HUES48 (cell line): Measurements from ENCODE around the gene TMEM256.

Experiments
- H3K27ac ChIP-seq: one replicate; pipeline ENCODE4 v1.7.0; 2013; ENCODE audit warnings: low read depth, low read length, inconsistent platforms
- H3K27me3 ChIP-seq: 2 replicates; pipeline ENCODE4 v1.6.1; 2013; ENCODE audit warnings: mild to moderate bottlenecking, low read length; ENCODE audit not compliant: control insufficient read depth, insufficient read depth
- H3K36me3 ChIP-seq: 2 replicates; pipeline ENCODE4 v1.6.1; 2013; ENCODE audit warnings: low read length; ENCODE audit not compliant: control insufficient read depth, insufficient read depth
- H3K4me1 ChIP-seq: 2 replicates; pipeline ENCODE4 v1.6.1; 2013; ENCODE audit warnings: mild to moderate bottlenecking, low read length; ENCODE audit not compliant: control insufficient read depth, insufficient read depth
- H3K4me3 ChIP-seq: 2 replicates; pipeline ENCODE4 v1.5.1; 2013; ENCODE audit warnings: mild to moderate bottlenecking, low read depth, low read length
- H3K9ac ChIP-seq: 2 replicates; pipeline ENCODE4 v1.6.1; 2013; ENCODE audit warnings: mild to moderate bottlenecking, low read depth, low read length, moderate library complexity
- H3K9me3 ChIP-seq: 2 replicates; pipeline ENCODE4 v1.6.1; 2013; ENCODE audit warnings: low read length; ENCODE audit not compliant: control insufficient read depth, insufficient read depth

The TMEM256 gene

DNA sequence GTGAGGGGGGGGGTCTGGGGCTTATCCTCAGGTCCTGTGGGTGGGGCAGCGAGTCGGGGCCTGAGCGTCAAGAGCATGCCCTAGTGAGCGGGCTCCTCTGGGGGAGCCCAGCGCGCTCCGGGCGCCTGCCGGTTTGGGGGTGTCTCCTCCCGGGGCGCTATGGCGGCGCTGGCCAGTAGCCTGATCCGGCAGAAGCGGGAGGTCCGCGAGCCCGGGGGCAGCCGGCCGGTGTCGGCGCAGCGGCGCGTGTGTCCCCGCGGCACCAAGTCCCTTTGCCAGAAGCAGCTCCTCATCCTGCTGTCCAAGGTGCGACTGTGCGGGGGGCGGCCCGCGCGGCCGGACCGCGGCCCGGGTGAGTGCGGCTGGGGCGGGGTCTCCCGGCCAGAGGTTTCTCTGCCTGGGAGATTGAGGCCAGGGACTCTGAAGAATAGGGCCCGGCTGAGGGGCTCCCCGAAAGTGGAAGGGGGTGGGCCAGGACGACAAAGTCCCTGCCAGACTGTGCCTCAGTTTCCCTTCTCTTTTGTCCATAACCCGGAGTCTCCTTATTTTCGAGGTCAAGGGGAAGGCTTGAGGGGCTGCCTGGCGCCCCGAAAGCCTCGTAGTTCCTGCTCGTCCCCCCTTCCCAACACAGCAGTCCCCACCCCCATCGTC is 35.7 kb upstream of the TMEM256 start, which contains the start of gene FGF11:
FGF11 (plus strand) TSS at position 51 of the 651 bp plus-strand sequence; CDS start at position 160, 109 bp downstream.
- peaks cover 24% of the 10 kb centered on the region for H3K27me3 ChIP-seq
- H3K4me1 ChIP-seq: peaks cover 29% of the 10 kb centered on the region
- peak within 1 kb of the TSS; percentile 92 for H3K4me3 ChIP-seq
- no peaks in the 10 kb centered on the region for H3K9me3 ChIP-seq
- H3K27ac ChIP-seq: peak within 1 kb of the TSS; percentile 86
- H3K9ac ChIP-seq: peak within 1 kb of the TSS; percentile 93
- H3K36me3 ChIP-seq: no peaks in the 10 kb centered on the region

DNA sequence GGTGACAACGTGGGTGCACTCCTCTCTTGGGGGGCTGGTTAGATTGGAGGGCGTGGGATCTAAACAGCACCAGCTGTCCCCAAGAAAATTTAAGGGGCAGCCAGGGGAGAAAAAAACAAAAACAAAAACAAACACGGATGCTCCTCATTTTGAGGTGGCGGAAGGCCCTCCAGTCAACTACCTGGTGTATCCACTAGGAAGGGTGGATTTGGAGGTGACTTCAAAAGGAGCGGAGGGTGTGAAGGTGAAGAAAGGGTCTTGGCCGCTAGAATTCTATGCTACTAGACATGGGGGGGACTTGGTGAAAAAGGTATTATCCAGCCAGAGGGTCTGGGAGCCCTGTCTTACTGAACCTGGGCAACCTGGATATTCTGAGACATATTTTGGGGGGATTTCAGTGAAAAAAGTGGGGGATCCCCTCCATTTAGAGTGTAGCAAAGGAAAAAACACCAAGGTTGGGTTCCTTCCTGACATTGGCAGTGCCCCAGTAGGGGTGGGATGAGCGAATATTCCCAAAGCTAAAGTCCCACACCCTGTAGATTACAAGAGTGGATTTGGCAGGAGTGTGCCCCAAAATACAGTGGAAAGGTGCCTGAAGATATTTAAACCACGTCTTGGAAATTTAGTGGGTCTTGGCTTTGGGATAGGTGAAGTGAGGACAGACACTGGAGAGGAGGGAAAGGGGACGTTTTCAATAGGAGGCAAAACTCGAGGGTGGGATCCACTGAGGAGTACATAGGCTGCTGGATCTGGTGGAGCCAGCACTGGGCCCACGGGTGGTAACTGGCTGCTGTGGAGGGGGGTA is 35.0 kb upstream of the TMEM256 start:
- Histone ChIP-seq H3K4me3 (peak overlapping the region; percentile 92), H3K9ac (no peak overlapping the region), H3K27ac (no peak overlapping the region), H3K27me3 (peaks cover 24% of the 10 kb centered on the region), H3K9me3 (no peaks in the 10 kb centered on the region), H3K4me1 (peaks cover 26% of the 10 kb centered on the region), H3K36me3 (no peaks in the 10 kb centered on the region)

DNA sequence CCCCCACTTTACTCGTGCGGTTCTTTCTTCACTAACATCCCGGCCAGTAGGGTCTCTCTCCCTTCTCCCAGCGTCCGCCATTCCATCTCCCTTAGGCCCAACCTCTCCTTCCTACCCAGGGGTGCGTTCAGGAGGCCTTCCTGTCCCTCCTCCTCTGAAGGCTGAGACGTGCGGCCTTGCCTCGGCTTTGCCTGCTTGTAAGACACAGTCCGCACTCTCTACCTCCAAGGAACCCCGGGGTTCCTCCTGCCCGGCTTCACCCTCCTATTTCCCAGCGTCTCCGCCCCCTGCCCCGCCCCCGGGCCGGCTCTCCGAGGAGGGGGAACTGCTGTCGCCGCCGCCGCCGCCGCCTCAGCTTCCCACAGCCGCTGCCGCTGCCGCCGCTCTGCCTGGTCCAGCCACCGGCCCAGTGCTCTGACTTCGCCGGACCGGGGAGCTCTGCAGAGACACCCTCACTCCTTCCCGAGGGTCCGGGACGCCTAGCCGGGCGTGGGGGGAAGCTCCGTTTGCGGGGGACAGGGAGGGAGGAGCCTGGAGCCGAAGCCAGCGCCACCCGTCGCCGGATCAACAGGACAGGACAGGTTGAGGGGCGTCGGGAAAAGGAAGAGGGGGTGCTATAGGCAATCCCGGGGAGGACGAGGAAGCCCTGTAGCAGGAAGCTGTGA is 34.2 kb upstream of the TMEM256 start:
- peaks cover 24% of the 10 kb centered on the region for H3K27me3 ChIP-seq
- H3K9ac ChIP-seq: no peak overlapping the region
- H3K4me1 ChIP-seq: peaks cover 26% of the 10 kb centered on the region
- H3K9me3 ChIP-seq: no peaks in the 10 kb centered on the region
- no peaks in the 10 kb centered on the region for H3K36me3 ChIP-seq
- peak overlapping the region; percentile 92 for H3K4me3 ChIP-seq
- no peak overlapping the region for H3K27ac ChIP-seq

DNA sequence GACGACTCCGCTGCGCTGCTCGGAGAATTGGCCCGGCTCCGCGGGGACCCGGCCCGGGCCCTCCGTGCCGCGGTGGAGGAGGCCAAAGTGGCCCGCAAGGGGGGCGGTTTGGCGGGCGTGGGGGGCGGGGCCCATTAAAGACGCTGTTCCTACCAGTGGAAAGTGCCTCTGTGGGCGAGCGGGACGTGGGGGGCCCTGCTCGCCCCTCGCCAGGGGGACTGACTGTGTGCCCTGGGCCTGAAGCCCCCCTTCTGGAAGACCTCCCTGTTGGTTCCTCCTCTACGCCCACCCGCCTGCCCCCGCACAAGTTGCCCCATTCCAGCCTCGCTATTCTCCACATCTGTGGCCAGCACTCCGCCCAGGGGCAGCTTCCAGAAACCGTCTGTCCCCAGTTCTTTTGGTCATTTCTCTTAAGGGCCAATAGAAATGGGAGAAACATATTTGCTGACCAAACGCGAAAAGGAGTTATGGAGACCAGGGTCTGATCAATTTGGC is 33.5 kb upstream of the TMEM256 start:
- H3K9me3 ChIP-seq: no peaks in the 10 kb centered on the region
- H3K4me3 ChIP-seq: peak overlapping the region; percentile 92
- H3K36me3 ChIP-seq: no peaks in the 10 kb centered on the region
- H3K4me1 ChIP-seq: peaks cover 26% of the 10 kb centered on the region
- H3K27me3 ChIP-seq: peaks cover 24% of the 10 kb centered on the region
- no peak overlapping the region for H3K9ac ChIP-seq
- no peak overlapping the region for H3K27ac ChIP-seq

DNA sequence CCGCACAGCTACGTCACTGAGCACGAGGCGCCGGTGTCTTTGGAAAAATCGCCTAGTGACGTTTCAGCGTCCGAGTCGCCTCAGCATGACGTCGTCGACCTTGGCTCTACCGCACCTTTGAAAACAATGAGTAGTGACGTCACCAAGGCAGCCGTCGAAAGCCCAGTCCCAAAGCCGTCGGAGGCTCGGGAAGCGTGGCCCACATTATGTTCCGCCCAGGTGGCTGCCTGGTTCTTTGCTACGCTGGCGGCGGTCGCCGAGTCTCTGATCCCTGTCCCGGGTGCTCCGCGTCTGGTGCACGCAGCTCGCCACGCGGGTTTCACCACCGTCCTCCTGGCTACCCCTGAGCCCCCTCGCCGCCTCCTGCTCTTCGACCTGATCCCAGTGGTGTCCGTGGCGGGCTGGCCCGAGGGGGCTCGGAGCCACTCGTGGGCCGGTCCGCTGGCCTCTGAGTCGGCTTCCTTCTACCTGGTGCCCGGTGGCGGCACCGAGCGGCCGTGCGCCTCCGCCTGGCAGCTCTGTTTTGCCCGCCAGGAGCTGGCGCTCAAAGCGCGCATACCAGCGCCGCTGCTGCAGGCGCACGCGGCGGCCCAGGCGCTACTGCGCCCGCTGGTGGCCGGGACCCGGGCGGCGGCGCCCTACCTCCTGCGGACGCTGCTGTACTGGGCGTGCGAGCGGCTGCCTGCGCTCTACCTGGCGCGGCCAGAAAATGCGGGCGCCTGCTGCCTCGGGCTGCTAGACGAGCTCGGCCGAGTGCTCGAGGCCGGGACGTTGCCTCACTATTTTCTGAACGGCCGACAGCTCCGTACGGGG is 32.9 kb upstream of the TMEM256 start:
- Histone ChIP-seq H3K27me3 (peaks cover 24% of the 10 kb centered on the region), H3K36me3 (no peaks in the 10 kb centered on the region), H3K9me3 (no peaks in the 10 kb centered on the region), H3K27ac (peak overlapping the region; percentile 23), H3K9ac (peak overlapping the region; percentile 50; the same call in 1 of the 2 replicates), H3K4me1 (peaks cover 26% of the 10 kb centered on the region), H3K4me3 (peak overlapping the region; percentile 92)

DNA sequence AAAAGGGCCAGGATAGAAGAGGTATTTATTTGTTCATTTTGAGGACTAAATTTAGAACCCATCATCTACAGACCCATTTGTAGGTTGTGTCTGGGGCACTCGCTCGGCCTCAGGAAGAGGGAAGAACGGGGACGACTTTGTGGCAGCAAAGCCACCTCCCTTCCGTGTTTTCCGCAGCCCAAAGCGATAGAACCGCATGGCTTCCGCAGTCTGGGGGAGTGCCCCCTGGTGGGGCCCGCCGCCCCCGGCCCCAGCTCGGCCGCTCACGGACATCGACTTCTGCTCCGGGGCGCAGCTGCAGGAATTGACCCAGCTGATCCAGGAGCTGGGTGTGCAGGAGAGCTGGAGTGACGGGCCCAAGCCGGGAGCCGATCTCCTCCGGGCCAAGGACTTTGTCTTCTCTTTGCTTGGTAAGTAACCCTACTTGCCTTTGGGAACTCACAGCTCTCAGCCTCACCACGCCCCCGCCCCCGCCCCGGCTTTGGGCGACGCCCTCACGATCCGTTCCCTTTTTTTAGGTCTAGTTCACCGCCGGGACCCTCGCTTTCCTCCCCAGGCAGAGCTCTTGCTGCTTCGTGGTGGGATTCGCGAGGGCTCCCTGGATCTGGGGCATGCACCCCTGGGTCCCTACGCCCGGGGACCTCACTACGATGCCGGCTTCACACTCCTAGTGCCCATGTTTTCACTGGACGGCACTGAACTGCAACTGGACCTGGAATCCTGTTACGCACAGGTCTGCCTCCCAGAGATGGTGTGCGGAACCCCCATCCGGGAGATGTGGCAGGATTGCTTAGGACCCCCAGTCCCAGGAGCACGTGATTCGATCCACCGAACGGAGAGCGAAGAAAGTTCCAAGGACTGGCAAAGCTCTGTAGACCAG is 32.0 kb upstream of the TMEM256 start:
- Histone ChIP-seq H3K27me3 (peaks cover 24% of the 10 kb centered on the region), H3K9me3 (no peaks in the 10 kb centered on the region), H3K4me3 (peak overlapping the region; percentile 92), H3K9ac (peak overlapping the region; percentile 50), H3K4me1 (peaks cover 19% of the 10 kb centered on the region), H3K27ac (peak overlapping the region; percentile 73), H3K36me3 (no peaks in the 10 kb centered on the region)

DNA sequence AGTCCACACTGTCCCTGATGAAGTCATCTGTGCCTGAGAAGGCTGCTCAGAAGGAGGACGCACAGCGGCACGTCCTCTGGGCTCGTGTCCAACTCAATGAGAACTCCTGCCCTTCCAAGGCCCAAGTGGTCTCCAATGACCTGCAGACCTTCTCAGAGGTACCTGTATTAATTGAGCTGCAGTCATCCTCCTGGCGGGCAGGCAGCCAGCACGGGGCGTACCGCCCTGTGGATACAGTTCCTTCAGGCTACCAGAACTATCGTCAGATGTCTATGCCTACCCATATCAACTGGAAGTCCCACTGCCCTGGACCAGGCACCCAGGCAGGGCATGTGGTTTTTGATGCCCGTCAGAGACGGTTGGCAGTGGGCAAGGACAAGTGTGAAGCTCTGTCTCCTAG is 28.4 kb upstream of the TMEM256 start:
- H3K9me3 ChIP-seq: no peaks in the 10 kb centered on the region
- peaks cover 4% of the 10 kb centered on the region; the same call in 1 of the 2 replicates for H3K4me1 ChIP-seq
- no peak overlapping the region for H3K9ac ChIP-seq
- no peaks in the 10 kb centered on the region for H3K27me3 ChIP-seq
- no peak overlapping the region for H3K27ac ChIP-seq
- no peaks in the 10 kb centered on the region for H3K36me3 ChIP-seq
- no peak overlapping the region for H3K4me3 ChIP-seq

DNA sequence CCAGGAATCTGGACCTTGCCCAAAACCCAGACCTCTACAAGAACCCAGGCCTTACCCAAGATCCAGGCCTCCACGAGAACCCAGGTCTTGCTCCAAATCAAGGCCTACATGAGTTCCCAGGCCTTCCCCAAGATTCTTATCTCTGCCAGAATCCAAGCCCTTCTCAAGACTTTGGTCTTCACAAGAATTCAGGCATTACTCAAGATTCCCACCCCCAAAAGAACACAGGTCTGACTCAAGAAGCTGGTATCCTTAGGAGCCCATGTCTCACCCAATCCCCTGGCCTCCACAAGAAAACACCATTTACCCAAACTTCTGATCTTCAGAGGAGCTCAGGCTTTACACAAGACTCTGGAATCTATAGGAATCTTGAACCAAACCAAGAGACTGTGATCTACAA is 27.3 kb upstream of the TMEM256 start:
- no peak overlapping the region for H3K27ac ChIP-seq
- no peaks in the 10 kb centered on the region for H3K36me3 ChIP-seq
- no peaks in the 10 kb centered on the region for H3K9me3 ChIP-seq
- no peaks in the 10 kb centered on the region for H3K27me3 ChIP-seq
- peaks cover 3% of the 10 kb centered on the region; the same call in 1 of the 2 replicates for H3K4me1 ChIP-seq
- no peak overlapping the region for H3K4me3 ChIP-seq
- H3K9ac ChIP-seq: no peak overlapping the region

DNA sequence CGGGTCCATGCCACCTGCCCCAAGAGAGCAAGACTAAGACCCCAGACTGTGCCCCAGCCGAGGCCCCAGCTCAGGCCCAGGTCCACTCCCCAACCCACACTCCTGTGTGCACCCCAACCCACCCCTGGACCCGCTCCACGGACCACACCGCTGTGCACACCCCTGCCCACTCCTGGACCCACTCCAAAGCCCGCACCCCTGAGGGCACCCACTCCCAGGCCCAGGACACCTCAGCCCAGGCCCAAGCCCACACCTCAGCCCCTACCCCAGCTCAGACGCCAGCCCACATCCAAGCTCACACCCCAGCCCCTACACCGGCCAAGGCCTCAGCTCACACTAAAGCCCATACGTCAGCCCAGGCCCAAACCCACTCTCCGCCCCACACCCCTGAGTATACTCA is 25.8 kb upstream of the TMEM256 start:
- no peaks in the 10 kb centered on the region for H3K27me3 ChIP-seq
- H3K27ac ChIP-seq: no peak overlapping the region
- H3K9me3 ChIP-seq: no peaks in the 10 kb centered on the region
- no peaks in the 10 kb centered on the region for H3K4me1 ChIP-seq
- no peak overlapping the region for H3K9ac ChIP-seq
- H3K4me3 ChIP-seq: no peak overlapping the region
- H3K36me3 ChIP-seq: no peaks in the 10 kb centered on the region

DNA sequence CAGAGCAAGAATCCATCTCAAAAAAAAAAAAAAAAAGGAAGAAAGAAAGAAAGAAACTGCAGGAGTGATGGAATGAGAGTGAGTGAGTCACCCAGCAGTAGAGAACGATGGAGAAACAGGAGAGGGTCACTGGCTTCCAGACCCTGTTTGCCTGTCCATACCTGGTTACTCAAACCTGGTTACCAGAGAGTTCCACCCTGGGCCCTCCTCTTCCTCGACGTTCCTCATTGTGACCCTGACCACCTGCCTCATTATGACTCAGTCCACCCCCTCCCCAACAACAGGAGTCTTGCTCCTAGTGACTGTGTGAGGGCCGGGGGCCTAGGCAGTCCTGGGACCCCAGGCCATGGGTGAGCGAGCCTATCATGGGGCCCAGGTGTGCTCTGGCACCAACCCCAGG is 24.7 kb upstream of the TMEM256 start, which contains the start of gene SPEM3:
SPEM3 (plus strand) TSS at position 301 of the 400 bp plus-strand sequence; CDS start at position 347, 46 bp downstream.
- no peaks in the 10 kb centered on the region for H3K9me3 ChIP-seq
- H3K4me3 ChIP-seq: no peak within 1 kb of the TSS
- H3K36me3 ChIP-seq: no peaks in the 10 kb centered on the region
- no peak within 1 kb of the TSS for H3K9ac ChIP-seq
- H3K27ac ChIP-seq: no peak within 1 kb of the TSS
- H3K27me3 ChIP-seq: no peaks in the 10 kb centered on the region
- no peaks in the 10 kb centered on the region for H3K4me1 ChIP-seq
